K562 (cell line): ENCODE measurements around the gene BANK1. TPM values are rescaled to one million over a fixed set of nuclear protein-coding genes. Genes with fewer than 3 reads are reported as not detected.

ENCODE experiments used
- ATAC-seq: fragments of 200-7000 bp; cut with Tn5 transposase; 3 replicates; pipeline ENCODE4 v1.9.1; 2020; ENCODE audit warnings: moderate library complexity
- BruUV-seq: library from RNA; stranded (reverse); fragments of 400-500 nt; replicated peaks from 2 replicates; lab custom pipeline; 2021; lab: Mats Ljungman, UMichigan
- CTCF ChIA-PET: fragments of 300-600 bp; formaldehyde crosslinking; extraction: SDS; loops from one replicate; lab custom pipeline; 2021; ENCODE audit warnings: low intra/inter-chr PET ratio; lab: Yijun Ruan, JAX
- POLR2A ChIA-PET: fragments of 300-600, 350-650 bp; sonication (Branson Sonifier 250); formaldehyde crosslinking; extraction: SDS; loops from one replicate; lab custom pipeline; 2021; ENCODE audit warnings: antibody characterized with exemption, inconsistent platforms; lab: Yijun Ruan, JAX
- DNase-seq, 4 experiments: peaks; one replicate each; pipeline versions ENCODE4 v3.0.0 to v3.0.0-alpha.2; 2011 to 2018; ENCODE audit warnings: low spot score in 3 of 4, mixed read lengths in 3 of 4; ENCODE audit errors: extremely low read depth in 1 of 4
- FAIRE-seq: peaks from 2 replicates; lab custom pipeline; 2011; peaks lifted over from hg19 to GRCh38; lab: Jason Lieb, UNC
- H2AFZ ChIP-seq: 2 replicates; pipeline ENCODE4 v1.6.0; 2011; ENCODE audit warnings: low read depth, low read length, control low read depth, inconsistent platforms
- H3K27ac ChIP-seq: fragments of 200-600 bp; 3 replicates; pipeline ENCODE4 v1.8.0; 2011; ENCODE audit warnings: low read depth, mild to moderate bottlenecking, control low read depth, inconsistent platforms, low read length, moderate library complexity, mixed read lengths; ENCODE audit errors: extremely low read depth
- H3K27me3 ChIP-seq, 2 experiments: fragments of 300-600 bp in 1 of 2; 2 replicates in 1 of 2; 3 replicates in 1 of 2; pipeline versions ENCODE4 v1.6.0 to v1.8.0; 2011; ENCODE audit warnings: inconsistent platforms in 2 of 2, low read length in 2 of 2, mild to moderate bottlenecking in 1 of 2, mixed read lengths in 1 of 2, moderate library complexity in 1 of 2; ENCODE audit not compliant: control insufficient read depth in 2 of 2, insufficient read depth in 2 of 2
- H3K36me3 ChIP-seq: fragments of 300-600 bp; 3 replicates; pipeline ENCODE4 v1.8.0; 2011; ENCODE audit warnings: mild to moderate bottlenecking, low read length, inconsistent platforms; ENCODE audit not compliant: control insufficient read depth, insufficient read depth
- H3K4me1 ChIP-seq, 2 experiments: fragments of 200-600 bp in 1 of 2; replicated peaks in 1 of 2; 2 replicates in 1 of 2; 3 replicates in 1 of 2; pipeline versions ENCODE4 v1.5.1 to v1.8.0; 2011; ENCODE audit warnings: inconsistent platforms in 2 of 2, low read length in 2 of 2, mild to moderate bottlenecking in 1 of 2, mixed read lengths in 1 of 2, moderate library complexity in 1 of 2; ENCODE audit not compliant: control insufficient read depth in 2 of 2, insufficient read depth in 2 of 2
- H3K4me2 ChIP-seq: 2 replicates; pipeline ENCODE4 v1.6.1; 2011; ENCODE audit warnings: low read length, control low read depth, inconsistent platforms, mixed read lengths; ENCODE audit not compliant: insufficient read depth
- H3K4me3 ChIP-seq: fragments of 200-600 bp; sonication (generic), shearing (Covaris generic); 2 replicates; pipeline ENCODE4 v1.5.1; 2016; ENCODE audit warnings: control low read depth, inconsistent platforms
- H3K79me2 ChIP-seq: fragments of 200-600 bp; 3 replicates; pipeline ENCODE4 v1.8.0; 2011; ENCODE audit warnings: low read length, inconsistent platforms; ENCODE audit not compliant: control insufficient read depth, insufficient read depth
- H3K9ac ChIP-seq, 2 experiments: 2 replicates each; pipeline versions ENCODE4 v1.6.0 to v1.6.1; 2011; ENCODE audit warnings: low read depth in 2 of 2, low read length in 2 of 2, control low read depth in 1 of 2, inconsistent platforms in 1 of 2, mild to moderate bottlenecking in 1 of 2, mixed read lengths in 1 of 2; ENCODE audit not compliant: insufficient read depth in 1 of 2
- H3K9me1 ChIP-seq: one replicate; pipeline ENCODE4 v1.6.0; 2011; ENCODE audit warnings: inconsistent platforms, mild to moderate bottlenecking, low read length, moderate library complexity; ENCODE audit not compliant: control insufficient read depth, insufficient read depth
- H3K9me3 ChIP-seq: replicated peaks from 2 replicates; pipeline ENCODE4 v1.5.1; 2011; ENCODE audit warnings: low read depth, low read length, inconsistent platforms; ENCODE audit not compliant: control insufficient read depth, insufficient read depth
- H4K20me1 ChIP-seq: replicated peaks from 2 replicates; pipeline ENCODE4 v1.6.1; 2011; ENCODE audit warnings: low read length, inconsistent platforms, mixed read lengths; ENCODE audit not compliant: control insufficient read depth, insufficient read depth
- CBX8 ChIP-seq: fragments of 200-600 bp; sonication (generic); IDR thresholded peaks from 2 replicates; pipeline ENCODE4 v1.6.1; 2012; ENCODE audit warnings: borderline replicate concordance, mixed run types, low read depth, mild to moderate bottlenecking, moderate library complexity, mixed read lengths, low read length, control low read depth, inconsistent platforms; ENCODE audit not compliant: poor library complexity, severe bottlenecking; ENCODE audit errors: extremely low read depth
- ETV6 ChIP-seq, 3 experiments: fragments of 150-350 bp in 1 of 3; sonication (generic) in 1 of 3; formaldehyde crosslinking in 1 of 3; IDR thresholded peaks; 2 replicates each; pipeline versions ENCODE4 v1.6.1 to v1.8.0; 2014 to 2022; ENCODE audit warnings: borderline replicate concordance in 2 of 3, low read depth in 2 of 3, antibody characterized with exemption in 1 of 3, low read length in 1 of 3, mild to moderate bottlenecking in 1 of 3, missing genetic modification reagents in 1 of 3
- FOXK2 ChIP-seq, 2 experiments: fragments of 450-650 bp; IDR thresholded peaks in 1 of 2; conservative IDR thresholded peaks in 1 of 2; 2 replicates each; pipeline ENCODE4 v1.6.1; 2016; ENCODE audit warnings: low read depth in 2 of 2, mild to moderate bottlenecking in 1 of 2
- MAFG ChIP-seq: fragments of 450-650 bp; conservative IDR thresholded peaks from 2 replicates; pipeline ENCODE4 v1.6.1; 2016; ENCODE audit warnings: missing genetic modification characterization, missing compliant biosample characterization
- MXD1 ChIP-seq: fragments of 250-450 bp; sonication (Bioruptor Pico); IDR thresholded peaks from 2 replicates; pipeline ENCODE4 v1.8.0; 2021; ENCODE audit warnings: borderline replicate concordance, mild to moderate bottlenecking, moderate library complexity; ENCODE audit not compliant: poor library complexity, severe bottlenecking
- PHB ChIP-seq: fragments of 250-450 bp; sonication (Bioruptor Pico); IDR thresholded peaks from 2 replicates; pipeline ENCODE4 v1.5.0; 2021
- TEAD1 ChIP-seq, 2 experiments: fragments of 450-650 bp in 1 of 2; sonication (generic) in 1 of 2; formaldehyde crosslinking; IDR thresholded peaks; 2 replicates each; pipeline versions ENCODE4 v1.4.0 to v1.8.0; 2020 to 2022; ENCODE audit warnings: mild to moderate bottlenecking in 2 of 2, missing genetic modification reagents in 1 of 2
- VEZF1 ChIP-seq: fragments of 200-800 bp; sonication (Bioruptor generic); IDR thresholded peaks from 2 replicates; pipeline ENCODE4 v1.6.1; 2017; ENCODE audit warnings: missing genetic modification characterization, missing compliant biosample characterization
- ZNF121 ChIP-seq: sonication (generic); formaldehyde crosslinking; conservative IDR thresholded peaks from 2 replicates; pipeline ENCODE4 v1.8.0; 2022; ENCODE audit warnings: missing genetic modification reagents
- ZNF140 ChIP-seq: fragments of 250-450 bp; sonication (Bioruptor Pico); IDR thresholded peaks from 2 replicates; pipeline ENCODE4 v1.8.0; 2021; ENCODE audit warnings: moderate library complexity, mild to moderate bottlenecking, inconsistent platforms
- ZNF184 ChIP-seq: sonication (generic); formaldehyde crosslinking; IDR thresholded peaks from 2 replicates; pipeline ENCODE4 v1.5.0; 2020; ENCODE audit warnings: missing genetic modification reagents
- ZNF408 ChIP-seq: fragments of 250-450 bp; sonication (Bioruptor Pico); IDR thresholded peaks from 2 replicates; pipeline ENCODE4 v1.4.0; 2020; ENCODE audit warnings: low read depth, mild to moderate bottlenecking, moderate library complexity
- ZNF511 ChIP-seq: sonication (generic); formaldehyde crosslinking; IDR thresholded peaks from 2 replicates; pipeline ENCODE4 v1.8.0; 2022; ENCODE audit warnings: mild to moderate bottlenecking, missing genetic modification reagents
- WGBS: fragments of 100-300 bp; shearing (Covaris generic); methylation state at CpG from one replicate; pipeline ENCODE4 v1.1.6; 2016; ENCODE audit warnings: low coverage, mixed read lengths; ENCODE audit not compliant: insufficient coverage; ENCODE audit errors: missing lambda C conversion rate; 5-methylcytosine and 5-hydroxymethylcytosine counted together
- in situ Hi-C: fragments of 300-500 bp; cut with MboI; formaldehyde crosslinking; loops from 4 replicates; pipeline ENCODE4 v1.15.0; 2018; ENCODE audit warnings: inconsistent platforms, mixed read lengths
- intact Hi-C: fragments of 100-400 bp; cut with micrococcal nuclease; formaldehyde crosslinking; loops from 2 replicates; pipeline ENCODE4 v1.14.2; 2022
- polyA plus RNA-seq, 8 experiments: library from polyadenylated mRNA; depleted of rRNA in 4 of 8; stranded (reverse) in 5 of 8; unstranded in 3 of 8; fragments of >200 nt; fragmentation: Nextera tagmentation in 2 of 8; fragmentation: Illumina TruSeq in 1 of 8; extraction: Ambion mirVana in 2 of 8; extraction: Trizol in 1 of 8; gene quantifications; 2 replicates each; pipeline versions ENCODE4 v1.2.1 to v1.2.3, GENCODE V29; 2011 to 2014; ENCODE audit warnings: inconsistent platforms in 1 of 8, missing spikeins in 1 of 8
- total RNA-seq, 7 experiments: library from RNA; depleted of rRNA in 6 of 7; stranded (reverse); fragments of >200 nt in 6 of 7; fragmentation: Illumina TruSeq in 2 of 7; extraction: Trizol in 2 of 7; gene quantifications; 2 replicates each; pipeline versions ENCODE4 v1.2.1 to v1.2.3, GENCODE V29; 2011 to 2021; ENCODE audit warnings: low replicate concordance in 1 of 7

The BANK1 gene
- total and polyA plus RNA-seq, 9 of the 15 experiments (the other 6 are each of a cell fraction or from before 2014, with no cell fraction given): not detected

- H3K36me3 ChIP-seq: no peaks in the 10 kb centered on the region
- intact Hi-C loops (no loop called here), in situ Hi-C loops (no loop called here)
- H3K4me2 ChIP-seq: no peak overlapping the region
- H3K4me3 ChIP-seq: no peak overlapping the region
- FAIRE-seq (no peak), ATAC-seq (no peak), DNase-seq (no peak)
- no peaks in the 10 kb centered on the region for H3K9me3 ChIP-seq
- BruUV-seq: no TSS peak
- ChIA-PET POLR2A (no interaction called here), CTCF (no interaction called here)
- no peaks in the 10 kb centered on the region for H4K20me1 ChIP-seq
- no peaks in the 10 kb centered on the region for H3K4me1 ChIP-seq
- H2AFZ ChIP-seq: no peak overlapping the region
- no peak overlapping the region for H3K9ac ChIP-seq
- no peaks in the 10 kb centered on the region for H3K79me2 ChIP-seq
- no peak overlapping the region for H3K27ac ChIP-seq
- H3K9me1 ChIP-seq: no peaks in the 10 kb centered on the region
- TF ChIP-seq CBX8: no peak
- TF ChIP-seq VEZF1 (CRISPR knock-in tag): no peak
- no peak for TF ChIP-seq TEAD1 (CRISPR knock-in tag; IDR thresholded peaks at IDR 0.05)
- no peak for TF ChIP-seq ZNF140 (CRISPR knock-in tag)
- H3K27me3 ChIP-seq: no peaks in the 10 kb centered on the region
- WGBS: 0% methylated on average over 3 of the region's 3 CpGs
Measured at GRCh38 chr4:102103368-102103767, 312.8 kb downstream of the BANK1 start.

- Histone ChIP-seq H3K9ac (no peak overlapping the region), H3K4me1 (no peaks in the 10 kb centered on the region), H3K9me1 (no peaks in the 10 kb centered on the region), H3K36me3 (no peaks in the 10 kb centered on the region), H3K9me3 (no peaks in the 10 kb centered on the region), H3K4me2 (no peak overlapping the region), H3K27me3 (no peaks in the 10 kb centered on the region), H3K79me2 (no peaks in the 10 kb centered on the region), H3K27ac (no peak overlapping the region), H2AFZ (no peak overlapping the region), H3K4me3 (no peak overlapping the region), H4K20me1 (no peaks in the 10 kb centered on the region)
- FAIRE-seq: no peak
- DNase-seq: no peak
- no peak for ATAC-seq
- in situ Hi-C loops: no loop called here
- ChIA-PET POLR2A (no interaction called here), CTCF (no interaction called here)
- BruUV-seq: no TSS peak
- intact Hi-C loops: no loop called here
- TF ChIP-seq ETV6 (IDR thresholded peaks at IDR 0.05; ENCODE audit: borderline replicate concordance in 1 of 2, low read depth in 2 of 2, low read length in 1 of 2): no peak
- TF ChIP-seq ETV6 (CRISPR knock-in tag; IDR thresholded peaks at IDR 0.05; ENCODE audit: borderline replicate concordance): no peak
- no peak for TF ChIP-seq ZNF121
- no peak for TF ChIP-seq MAFG
- TF ChIP-seq ZNF408 (CRISPR knock-in tag): no peak
- no peak for TF ChIP-seq ZNF184
- no peak for TF ChIP-seq PHB (CRISPR knock-in tag)
- no peak for TF ChIP-seq MXD1 (CRISPR knock-in tag)
- no peak for TF ChIP-seq FOXK2 (conservative IDR thresholded peaks at IDR 0.05 in 1 of 2, IDR thresholded peaks at IDR 0.05 in 1 of 2; ENCODE audit: low read depth in 2 of 2)
- TF ChIP-seq ZNF511: no peak
Measured at GRCh38 chr4:102104278-102104677, 313.7 kb downstream of the BANK1 start.
